Fibroblast of villous mesenchyme (primary cell): ENCODE results near the gene TXNRD2. TPM values are rescaled to one million over a fixed set of nuclear protein-coding genes. Genes with fewer than 3 reads are reported as not detected.

ENCODE experiments used
- DNase-seq: peaks from one replicate; pipeline ENCODE4 v3.0.0-alpha.2; 2010; ENCODE audit warnings: low read depth
- H3K4me3 ChIP-seq: 2 replicates; pipeline ENCODE4 v1.5.1; 2011; ENCODE audit warnings: low read depth, mild to moderate bottlenecking, low read length
- CTCF ChIP-seq: IDR thresholded peaks from 2 replicates; pipeline ENCODE4 v1.5.1; 2012; ENCODE audit warnings: low read depth, mild to moderate bottlenecking, low read length; ENCODE audit not compliant: insufficient read depth
- total RNA-seq: library from RNA; depleted of rRNA; stranded (reverse); fragments of >200 nt; gene quantifications from 2 replicates; pipeline ENCODE4 v1.2.3, GENCODE V29; 2012

Gene TXNRD2
- total RNA-seq, 1 donor, result 39.3 TPM

- no peak for TF ChIP-seq CTCF
- DNase-seq, result no peak
Observed at GRCh38 chr22:19828035-19828401, 113.6 kb downstream of the TXNRD2 start.

GRCh38 chr22:19827341-19828034 lies 114.1 kb downstream of the TXNRD2 start:
- no peak for DNase-seq
- TF ChIP-seq CTCF, result no peak
- H3K4me3 ChIP-seq, result no peak overlapping the region

More at GRCh38 chr22:19828035-19828401, 113.6 kb downstream of the TXNRD2 start:
- no peak overlapping the region for H3K4me3 ChIP-seq

GRCh38 chr22:19826619-19826950 lies 115.0 kb downstream of the TXNRD2 start:
- no peak for TF ChIP-seq CTCF
- no peak for DNase-seq
- no peak overlapping the region for H3K4me3 ChIP-seq

GRCh38 chr22:19825904-19826618 lies 115.6 kb downstream of the TXNRD2 start:
- no peak for DNase-seq
- no peak for TF ChIP-seq CTCF
- H3K4me3 ChIP-seq, result no peak overlapping the region

Other genes starting within 250 kb of the TXNRD2 start
- 10.4 and 14.8 TPM in 2 replicates for gene SEPTIN5, start 227.3 kb downstream of the TXNRD2 start, total RNA-seq
- gene GP1BB, start 218.3 kb downstream of the TXNRD2 start, total RNA-seq, result 0.86 and 2.6 TPM in 2 replicates
- under 0.01 and 0.43 TPM in 2 replicates for gene TBX1, start 181.0 kb downstream of the TXNRD2 start, total RNA-seq
- 5.2 and 11.0 TPM in 2 replicates for gene GNB1L, start 86.9 kb downstream of the TXNRD2 start, total RNA-seq
- gene RTL10, start 86.9 kb downstream of the TXNRD2 start, total RNA-seq, result 15.1 and 19.0 TPM in 2 replicates
- gene COMT, start within 50 bp of the TXNRD2 start, total RNA-seq, result 173 and 236 TPM in 2 replicates
- gene ARVCF, start 75.0 kb upstream of the TXNRD2 start, total RNA-seq, result 6.0 and 8.4 TPM in 2 replicates
- gene TANGO2, start 79.3 kb upstream of the TXNRD2 start, total RNA-seq, result 30.2 and 32.5 TPM in 2 replicates
- gene DGCR8, start 138.4 kb upstream of the TXNRD2 start, total RNA-seq, result 30.7 and 34.1 TPM in 2 replicates
- gene RANBP1, start 174.3 kb upstream of the TXNRD2 start, total RNA-seq, result 200 and 206 TPM in 2 replicates
- gene TRMT2A, start 175.4 kb upstream of the TXNRD2 start, total RNA-seq, result 35.4 and 45.3 TPM in 2 replicates
- gene ZDHHC8, start 190.0 kb upstream of the TXNRD2 start, total RNA-seq, result 8.1 and 10.8 TPM in 2 replicates
- gene CCDC188, start 209.2 kb upstream of the TXNRD2 start, total RNA-seq, result 0.43 and 0.97 TPM in 2 replicates